ENCODE results near the gene OR2T2. TPM values are rescaled to one million over a fixed set of nuclear protein-coding genes. Genes with fewer than 3 reads are reported as not detected.

Gene OR2T2
- total and polyA plus RNA-seq, 7 experiments from 2014 or later: 0.44 TPM; not detected in 6

Other genes starting within 250 kb of the OR2T2 start
- under 1 TPM in 1 of 5 experiments, not detected in 4; 0.03 TPM for gene OR2M3, start 248.4 kb upstream of the OR2T2 start, total RNA-seq
- not detected for gene OR2M3, start 248.4 kb upstream of the OR2T2 start, polyA plus RNA-seq
- gene OR2M4, start 214.2 kb upstream of the OR2T2 start, total RNA-seq: not detected
- not detected for gene OR2M4, start 214.2 kb upstream of the OR2T2 start, polyA plus RNA-seq
- gene OR2T33, start 167.7 kb upstream of the OR2T2 start, total RNA-seq: not detected
- not detected for gene OR2T33, start 167.7 kb upstream of the OR2T2 start, polyA plus RNA-seq
- not detected for gene OR2T12, start 142.2 kb upstream of the OR2T2 start, total RNA-seq
- not detected for gene OR2T12, start 142.2 kb upstream of the OR2T2 start, polyA plus RNA-seq
- gene OR2M7, start 121.1 kb upstream of the OR2T2 start, total RNA-seq: not detected
- not detected for gene OR2M7, start 121.1 kb upstream of the OR2T2 start, polyA plus RNA-seq
- not detected for gene OR14C36, start 96.9 kb upstream of the OR2T2 start, total RNA-seq
- not detected for gene OR14C36, start 96.9 kb upstream of the OR2T2 start, polyA plus RNA-seq
- gene OR2T4, start 84.0 kb upstream of the OR2T2 start, total RNA-seq: not detected
- gene OR2T4, start 84.0 kb upstream of the OR2T2 start, polyA plus RNA-seq: not detected
- gene OR2T6, start 69.9 kb upstream of the OR2T2 start, total RNA-seq: not detected
- not detected for gene OR2T6, start 69.9 kb upstream of the OR2T2 start, polyA plus RNA-seq
- not detected for gene OR2T1, start 42.6 kb upstream of the OR2T2 start, total RNA-seq
- gene OR2T1, start 42.6 kb upstream of the OR2T2 start, polyA plus RNA-seq: not detected
- not detected for gene OR2T3, start 27.7 kb downstream of the OR2T2 start, total RNA-seq
- gene OR2T3, start 27.7 kb downstream of the OR2T2 start, polyA plus RNA-seq: not detected
- gene OR2T5, start 43.0 kb downstream of the OR2T2 start, total RNA-seq: not detected
- not detected for gene OR2T5, start 43.0 kb downstream of the OR2T2 start, polyA plus RNA-seq
- not detected for gene OR2G6, start 62.4 kb downstream of the OR2T2 start, total RNA-seq
- not detected for gene OR2G6, start 62.4 kb downstream of the OR2T2 start, polyA plus RNA-seq
- not detected for gene OR2T29, start 117.1 kb downstream of the OR2T2 start, total RNA-seq
- not detected for gene OR2T29, start 117.1 kb downstream of the OR2T2 start, polyA plus RNA-seq
- not detected for gene OR2T34, start 129.1 kb downstream of the OR2T2 start, total RNA-seq
- gene OR2T34, start 129.1 kb downstream of the OR2T2 start, polyA plus RNA-seq: under 1 TPM in 1 of 2 donors, not detected in 1; 0.47 TPM
- not detected for gene OR2T10, start 152.1 kb downstream of the OR2T2 start, total RNA-seq
- gene OR2T10, start 152.1 kb downstream of the OR2T2 start, polyA plus RNA-seq: not detected
- not detected for gene OR2T11, start 189.5 kb downstream of the OR2T2 start, total RNA-seq
- not detected for gene OR2T11, start 189.5 kb downstream of the OR2T2 start, polyA plus RNA-seq
- gene OR2T35, start 199.6 kb downstream of the OR2T2 start, total RNA-seq: not detected
- not detected for gene OR2T35, start 199.6 kb downstream of the OR2T2 start, polyA plus RNA-seq
- not detected for gene OR2T27, start 209.9 kb downstream of the OR2T2 start, total RNA-seq
- not detected for gene OR2T27, start 209.9 kb downstream of the OR2T2 start, polyA plus RNA-seq